K562 (cell line): ENCODE results near the gene SPINK9.

Experiments used
- CTCF ChIP-seq, 3 experiments: IDR thresholded peaks in 2 of 3; conservative IDR thresholded peaks in 1 of 3; 2 replicates each; pipeline ENCODE4 v1.5.1; 2011 to 2012; ENCODE audit warnings: low read length in 3 of 3, mild to moderate bottlenecking in 3 of 3, control low read depth in 2 of 3, improper control_type of control experiment in 1 of 3, inconsistent platforms in 1 of 3, low read depth in 1 of 3, mixed read lengths in 1 of 3, moderate library complexity in 1 of 3; ENCODE audit not compliant: insufficient read depth in 2 of 3
- GABPA ChIP-seq: fragments of 200-800 bp; sonication (Bioruptor generic); conservative IDR thresholded peaks from 2 replicates; pipeline ENCODE4 v1.6.1; 2016; ENCODE audit warnings: low read depth, missing genetic modification characterization, missing compliant biosample characterization
- JUN ChIP-seq, 2 experiments: sonication (generic) in 1 of 2; formaldehyde crosslinking in 1 of 2; IDR thresholded peaks; 2 replicates each; pipeline versions ENCODE4 v1.6.1 to v1.8.0; 2012 to 2022; ENCODE audit warnings: borderline replicate concordance in 2 of 2, mild to moderate bottlenecking in 2 of 2, improper control_type of control experiment in 1 of 2, low read depth in 1 of 2, low read length in 1 of 2, missing genetic modification reagents in 1 of 2
- JUNB ChIP-seq: fragments of 450-650 bp; formaldehyde crosslinking; conservative IDR thresholded peaks from 2 replicates; pipeline ENCODE4 v1.4.0; 2020; ENCODE audit warnings: mild to moderate bottlenecking
- MAFF ChIP-seq: IDR thresholded peaks from 2 replicates; pipeline ENCODE4 v1.6.1; 2012; ENCODE audit warnings: low read length, improper control_type of control experiment
- POLR2A ChIP-seq: fragments of 450-650 bp; conservative IDR thresholded peaks from 2 replicates; pipeline ENCODE4 v1.6.1; 2016
- RAD21 ChIP-seq, 2 experiments: fragments of 250-450 bp in 1 of 2; fragments of 450-650 bp in 1 of 2; sonication (Bioruptor Pico) in 1 of 2; formaldehyde crosslinking in 1 of 2; IDR thresholded peaks in 1 of 2; conservative IDR thresholded peaks in 1 of 2; 2 replicates each; pipeline versions ENCODE4 v1.4.0 to v1.8.0; 2020 to 2022; ENCODE audit warnings: mild to moderate bottlenecking in 2 of 2, moderate library complexity in 1 of 2
- REST ChIP-seq, 2 experiments: fragments of 450-650 bp; formaldehyde crosslinking in 1 of 2; IDR thresholded peaks; 2 replicates each; pipeline versions ENCODE4 v1.4.0 to v1.6.1; 2014 to 2020; ENCODE audit warnings: mild to moderate bottlenecking in 2 of 2, borderline replicate concordance in 1 of 2, low read depth in 1 of 2
- SMAD3 ChIP-seq: fragments of 450-650 bp; formaldehyde crosslinking; conservative IDR thresholded peaks from 2 replicates; pipeline ENCODE4 v1.4.0; 2020; ENCODE audit warnings: mild to moderate bottlenecking
- YBX1 ChIP-seq: fragments of 450-650 bp; IDR thresholded peaks from 2 replicates; pipeline ENCODE4 v1.7.1; 2016; ENCODE audit warnings: mild to moderate bottlenecking
- ZBTB49 ChIP-seq: sonication (generic); formaldehyde crosslinking; IDR thresholded peaks from 2 replicates; pipeline ENCODE4 v1.8.0; 2022; ENCODE audit warnings: missing genetic modification reagents, mild to moderate bottlenecking, borderline replicate concordance
- ZNF518B ChIP-seq: fragments of 250-450 bp; sonication (Bioruptor Pico); IDR thresholded peaks from 2 replicates; pipeline ENCODE4 v1.5.0; 2021; ENCODE audit warnings: mild to moderate bottlenecking, moderate library complexity

- no peak for TF ChIP-seq ZNF518B (CRISPR knock-in tag)
- no peak for TF ChIP-seq REST (IDR thresholded peaks at IDR 0.05; ENCODE audit: borderline replicate concordance)
- no peak for TF ChIP-seq REST (CRISPR knock-in tag; IDR thresholded peaks at IDR 0.05; ENCODE audit: low read depth)
- no peak for TF ChIP-seq RAD21 (CRISPR knock-in tag; conservative IDR thresholded peaks at IDR 0.05 in 1 of 2, IDR thresholded peaks at IDR 0.05 in 1 of 2)
- TF ChIP-seq MAFF, result no peak
- TF ChIP-seq YBX1, result no peak
- no peak for TF ChIP-seq ZBTB49 (CRISPR knock-in tag)
- TF ChIP-seq POLR2A, result no peak
- no peak for TF ChIP-seq CTCF (IDR thresholded peaks at IDR 0.05 in 2 of 3, conservative IDR thresholded peaks at IDR 0.05 in 1 of 3; ENCODE audit: insufficient read depth in 2 of 3, low read depth in 1 of 3, low read length in 3 of 3)
- TF ChIP-seq GABPA (tag), result no peak
- no peak for TF ChIP-seq JUNB (CRISPR knock-in tag)
- TF ChIP-seq SMAD3 (CRISPR knock-in tag), result no peak
- no peak for TF ChIP-seq JUN (IDR thresholded peaks at IDR 0.05; ENCODE audit: borderline replicate concordance, low read depth, low read length)
- TF ChIP-seq JUN (CRISPR knock-in tag; IDR thresholded peaks at IDR 0.05; ENCODE audit: borderline replicate concordance), result no peak
Observed at GRCh38 chr5:148387325-148387724, 52.0 kb downstream of the SPINK9 start.
